Glomerular endothelial cell (primary cell): Measurements from ENCODE around the gene KCTD19. TPM values are rescaled to one million over a fixed set of nuclear protein-coding genes. Genes with fewer than 3 reads are reported as not detected.
A peak's percentile ranks its signal among the peaks of the same experiment; 100 is the strongest.

Experiments
- DNase-seq: peaks from one replicate; pipeline ENCODE4 v3.0.0-alpha.2; 2011; ENCODE audit warnings: low read depth, low spot score; ENCODE audit errors: extremely low read depth
- total RNA-seq: library from RNA; depleted of rRNA; stranded (reverse); fragments of >200 nt; gene quantifications from 2 replicates; pipeline ENCODE4 v1.2.3, GENCODE V29; 2015

KCTD19 gene
- total RNA-seq, 1 donor from 2014 or later: 0.23 TPM

GRCh38 chr16:67283826-67284555, 42.5 kb downstream of the KCTD19 start:
- DNase-seq: no peak

GRCh38 chr16:67283039-67283825, 43.3 kb downstream of the KCTD19 start:
- no peak for DNase-seq

GRCh38 chr16:67282447-67282805, 44.1 kb downstream of the KCTD19 start:
- no peak for DNase-seq

GRCh38 chr16:67281536-67282446, 44.8 kb downstream of the KCTD19 start:
- no peak for DNase-seq

GRCh38 chr16:67280090-67281015, 46.2 kb downstream of the KCTD19 start:
- no peak for DNase-seq

GRCh38 chr16:67279296-67280089, 47.0 kb downstream of the KCTD19 start, which contains the start of gene PLEKHG4:
Gene PLEKHG4 (plus strand): TSS chr16:67279532. CDS start chr16:67280045, 513 bp downstream.
- no peak for DNase-seq

GRCh38 chr16:67278773-67279295, 47.7 kb downstream of the KCTD19 start:
- DNase-seq: no peak

GRCh38 chr16:67277999-67278772, 48.4 kb downstream of the KCTD19 start:
- no peak for DNase-seq

- peak; percentile 23 for DNase-seq
These were observed 49.1 kb downstream of the KCTD19 start for GRCh38 chr16:67277294-67277998.

- no peak for DNase-seq
These were observed 51.2 kb downstream of the KCTD19 start for GRCh38 chr16:67275321-67275720.

GRCh38 chr16:67271446-67271845, 55.1 kb downstream of the KCTD19 start:
- DNase-seq: no peak

- no peak for DNase-seq
These were observed 55.6 kb downstream of the KCTD19 start for GRCh38 chr16:67270931-67271338.

GRCh38 chr16:67269766-67270165, 56.8 kb downstream of the KCTD19 start:
- DNase-seq: no peak

GRCh38 chr16:67268136-67268579, 58.4 kb downstream of the KCTD19 start:
- peak; percentile 81 for DNase-seq

- DNase-seq: no peak
These were observed 60.7 kb downstream of the KCTD19 start for GRCh38 chr16:67265834-67266233.

GRCh38 chr16:67264866-67265265, 61.7 kb downstream of the KCTD19 start:
- no peak for DNase-seq

- no peak for DNase-seq
These were observed 62.3 kb downstream of the KCTD19 start for GRCh38 chr16:67264277-67264676.
